ENCODE measurements around the gene ESAM.
A peak's percentile ranks its signal among the peaks of the same experiment; 100 is the strongest.

Gene ESAM

DNA sequence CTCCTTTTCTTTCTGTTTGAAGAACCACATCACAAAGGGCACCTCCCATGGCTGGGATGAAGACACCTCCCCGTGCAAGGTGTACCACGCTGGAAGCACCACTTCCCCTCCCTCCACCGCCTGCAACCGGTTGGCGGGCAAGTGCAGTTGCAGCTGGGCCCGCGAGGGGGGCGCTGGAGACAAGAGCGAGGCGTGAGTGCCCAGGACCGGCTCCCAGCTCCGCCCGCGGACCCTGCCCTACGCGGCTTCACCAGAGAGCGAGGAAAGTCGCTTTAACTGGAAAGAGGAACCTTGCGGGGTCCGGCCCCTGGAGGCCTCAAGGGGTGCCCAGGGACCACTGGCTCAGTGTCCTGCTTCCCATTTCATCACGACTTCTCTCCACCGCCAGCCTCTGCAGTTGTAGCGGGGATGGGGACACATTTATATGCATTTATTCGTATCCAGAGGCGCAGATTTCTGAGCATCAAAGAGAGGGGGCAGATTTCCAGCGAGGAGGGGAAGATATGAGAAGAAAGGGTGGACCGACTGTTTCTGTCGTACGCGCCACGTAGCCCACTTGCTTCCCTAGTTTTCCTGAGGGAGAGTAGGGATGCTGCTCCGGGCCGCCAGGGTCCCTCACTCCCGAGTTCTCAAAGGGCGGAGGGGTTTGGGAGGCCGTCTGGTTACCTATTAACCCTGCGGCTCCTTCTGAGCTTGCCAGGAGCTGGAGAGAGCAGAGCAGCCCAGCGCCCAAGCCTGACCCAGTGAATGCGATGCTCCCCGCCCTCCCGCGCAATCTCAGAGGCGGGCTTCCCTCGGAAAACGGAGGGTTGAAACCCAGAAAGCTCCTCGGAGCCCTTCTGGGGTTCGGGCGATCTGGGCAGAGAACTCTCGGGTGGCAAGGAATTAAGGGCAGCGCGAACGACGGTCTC lies 3.5 kb downstream of the ESAM start:
- Histone ChIP-seq H3K4me3 (ENCODE audit: low read length) (peak overlapping the region; percentile 44), H3K36me3 (ENCODE audit: insufficient read depth, low read length) (no peaks in the 10 kb centered on the region), H3K27ac (ENCODE audit: low read depth, low read length) (no peak overlapping the region), H3K9ac (ENCODE audit: low read depth, low read length) (no peak overlapping the region), H3K27me3 (ENCODE audit: insufficient read depth, low read length) (peaks cover 93% of the 10 kb centered on the region), H3K9me3 (ENCODE audit: insufficient read depth, low read depth, low read length) (no peaks in the 10 kb centered on the region; the same call in 1 of the 2 replicates), H3K4me1 (ENCODE audit: insufficient read depth, low read length) (peaks cover 19% of the 10 kb centered on the region)
- 5% methylated on average over 53 of the region's 53 CpGs for WGBS

DNA sequence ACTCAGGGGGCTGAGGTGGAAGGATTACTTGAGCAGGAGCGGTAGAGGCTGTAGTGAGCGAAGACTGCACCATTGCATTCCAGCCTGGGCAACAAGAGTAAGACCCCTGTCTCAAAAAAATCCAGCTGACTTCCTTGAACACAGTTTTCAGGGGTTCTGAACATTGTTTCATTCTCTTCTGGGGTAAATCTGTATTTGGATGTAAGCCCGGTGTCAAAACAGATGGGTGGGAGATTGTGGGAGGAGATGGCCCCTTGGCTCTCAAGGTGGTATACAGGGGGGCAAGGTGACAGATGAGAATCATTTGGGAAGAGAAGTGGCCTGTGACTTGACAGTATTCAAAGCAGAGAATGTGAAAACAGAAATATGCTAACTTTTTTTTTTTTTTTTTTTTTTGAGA lies 4.8 kb downstream of the ESAM start:
- peaks cover 97% of the 10 kb centered on the region for H3K27me3 ChIP-seq (ENCODE audit: insufficient read depth, low read length)
- 94% methylated on average over 3 of the region's 3 CpGs for WGBS

DNA sequence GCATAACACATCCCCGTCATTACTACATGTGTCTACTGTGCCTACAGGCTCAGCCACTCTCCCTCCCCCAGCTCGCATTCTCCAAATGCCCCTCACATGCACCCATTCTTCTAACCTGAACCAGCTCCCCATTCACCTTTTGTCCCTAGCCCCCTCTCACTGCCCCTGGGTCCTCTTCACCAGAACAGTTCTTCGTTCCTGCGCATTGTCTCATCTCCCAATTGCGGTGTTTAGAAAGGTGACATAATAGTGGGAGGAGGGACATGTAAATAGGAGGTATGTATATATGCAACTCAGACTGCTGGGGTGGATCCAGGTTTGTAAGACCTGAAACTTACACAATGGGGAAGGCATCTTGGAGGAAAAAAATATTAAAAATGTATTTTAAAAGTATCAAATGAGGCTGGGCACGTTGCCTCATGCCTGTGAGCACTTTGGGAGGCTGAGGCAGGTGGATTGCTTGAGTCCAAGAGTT lies 5.3 kb downstream of the ESAM start:
- WGBS: 87% methylated on average over 6 of the region's 6 CpGs
- H3K4me1 ChIP-seq (ENCODE audit: insufficient read depth, low read length): peaks cover 24% of the 10 kb centered on the region
- H3K9me3 ChIP-seq (ENCODE audit: insufficient read depth, low read depth, low read length): no peaks in the 10 kb centered on the region; the same call in 1 of the 2 replicates
- no peaks in the 10 kb centered on the region for H3K36me3 ChIP-seq (ENCODE audit: insufficient read depth, low read length)
- no peak overlapping the region for H3K4me3 ChIP-seq (ENCODE audit: low read length)
- H3K27ac ChIP-seq (ENCODE audit: low read depth, low read length): no peak overlapping the region
- H3K9ac ChIP-seq (ENCODE audit: low read depth, low read length): no peak overlapping the region
- peaks cover 97% of the 10 kb centered on the region for H3K27me3 ChIP-seq (ENCODE audit: insufficient read depth, low read length)

More for the DNA sequence above, 4.8 kb downstream of the ESAM start:
- H3K4me3 ChIP-seq (ENCODE audit: low read length): no peak overlapping the region
- H3K4me1 ChIP-seq (ENCODE audit: insufficient read depth, low read length): peaks cover 22% of the 10 kb centered on the region
- no peak overlapping the region for H3K9ac ChIP-seq (ENCODE audit: low read depth, low read length)
- no peak overlapping the region for H3K27ac ChIP-seq (ENCODE audit: low read depth, low read length)
- H3K9me3 ChIP-seq (ENCODE audit: insufficient read depth, low read depth, low read length): no peaks in the 10 kb centered on the region; the same call in 1 of the 2 replicates
- H3K36me3 ChIP-seq (ENCODE audit: insufficient read depth, low read length): no peaks in the 10 kb centered on the region

DNA sequence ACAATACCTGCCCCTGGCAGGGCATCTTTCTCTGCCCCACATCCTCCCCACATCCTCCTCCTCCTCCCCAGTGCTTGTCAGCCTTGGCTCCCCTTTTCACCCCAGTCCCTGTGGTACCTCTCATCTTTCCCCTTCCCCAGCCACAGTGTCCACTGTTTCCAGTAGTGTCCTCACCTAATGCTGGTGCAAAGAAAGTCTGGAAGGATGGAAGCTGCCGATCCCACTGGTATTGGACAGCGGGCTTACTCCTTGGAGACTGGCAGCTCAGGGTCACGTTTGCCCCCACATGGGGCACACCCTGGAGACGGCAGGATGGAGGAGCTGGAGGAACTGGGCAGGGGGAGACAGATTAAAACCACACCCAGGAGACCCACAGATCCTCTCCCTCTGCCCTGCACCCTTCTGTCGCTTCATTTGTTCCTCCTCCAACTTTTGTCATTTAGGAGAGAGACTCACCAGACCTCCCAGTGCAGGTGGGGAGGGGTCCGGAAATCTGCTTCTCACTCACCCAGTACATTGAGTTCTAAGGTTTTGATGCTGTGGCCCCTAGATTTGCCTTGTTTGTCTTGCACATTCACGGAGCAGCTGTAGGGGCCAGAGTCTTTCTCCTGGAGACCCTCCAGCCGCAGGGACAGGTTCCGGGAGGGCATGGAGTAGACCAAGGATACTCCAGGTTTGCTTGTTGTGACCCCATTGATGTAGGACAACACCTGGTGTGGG lies 5.9 kb downstream of the ESAM start:
- whole genome bisulfite sequencing: 85% methylated on average over 9 of the region's 9 CpGs
- Histone ChIP-seq H3K4me3 (ENCODE audit: low read length) (no peak overlapping the region), H3K9ac (ENCODE audit: low read depth, low read length) (no peak overlapping the region), H3K27ac (ENCODE audit: low read depth, low read length) (no peak overlapping the region), H3K27me3 (ENCODE audit: insufficient read depth, low read length) (peaks cover 97% of the 10 kb centered on the region), H3K9me3 (ENCODE audit: insufficient read depth, low read depth, low read length) (no peaks in the 10 kb centered on the region; the same call in 1 of the 2 replicates), H3K4me1 (ENCODE audit: insufficient read depth, low read length) (peaks cover 20% of the 10 kb centered on the region), H3K36me3 (ENCODE audit: insufficient read depth, low read length) (no peaks in the 10 kb centered on the region)

DNA sequence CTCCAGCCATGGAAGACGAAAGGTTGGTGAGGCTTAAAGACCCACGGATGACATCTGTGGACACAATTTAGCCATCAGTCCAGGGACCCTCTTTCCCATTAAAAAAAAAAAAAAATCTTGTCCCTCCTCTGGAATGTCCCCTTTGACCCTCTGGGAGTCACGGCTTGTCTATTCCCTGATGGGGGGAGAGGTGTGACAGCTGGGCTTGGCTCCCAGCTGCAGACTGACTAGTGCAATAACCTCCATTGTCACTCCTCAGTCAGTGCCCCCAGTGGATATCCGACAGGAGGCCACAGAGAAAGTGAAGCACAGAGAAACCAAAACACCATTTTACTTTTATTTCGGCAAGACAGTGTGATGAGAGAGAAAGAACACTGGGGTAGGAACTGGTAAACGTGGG lies 7.4 kb downstream of the ESAM start:
- Histone ChIP-seq H3K9ac (ENCODE audit: low read depth, low read length) (no peak overlapping the region), H3K9me3 (ENCODE audit: insufficient read depth, low read depth, low read length) (no peaks in the 10 kb centered on the region; the same call in 1 of the 2 replicates), H3K27me3 (ENCODE audit: insufficient read depth, low read length) (peaks cover 97% of the 10 kb centered on the region), H3K27ac (ENCODE audit: low read depth, low read length) (no peak overlapping the region), H3K4me3 (ENCODE audit: low read length) (no peak overlapping the region), H3K36me3 (ENCODE audit: insufficient read depth, low read length) (no peaks in the 10 kb centered on the region), H3K4me1 (ENCODE audit: insufficient read depth, low read length) (peaks cover 8% of the 10 kb centered on the region)
- 75% methylated on average over 6 of the region's 6 CpGs for WGBS

DNA sequence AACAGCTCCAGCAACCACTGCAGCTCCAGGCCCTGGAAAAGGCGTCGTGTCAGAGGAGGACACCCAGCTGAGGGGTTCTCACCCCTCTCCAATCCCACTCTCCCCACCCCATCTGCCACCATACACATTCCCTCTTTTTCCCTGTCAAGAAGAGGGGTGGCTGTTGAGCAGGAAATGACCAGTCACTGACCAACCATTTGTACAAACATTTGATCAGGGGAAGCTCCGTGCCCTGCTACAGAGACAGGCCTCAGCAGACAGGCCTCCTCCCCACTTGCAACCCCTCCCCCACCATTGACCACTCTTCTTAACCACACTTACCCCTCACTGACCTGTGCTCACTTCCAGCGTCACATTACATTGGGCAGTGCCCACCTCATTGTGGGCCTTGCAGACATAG lies 7.8 kb downstream of the ESAM start:
- no peak overlapping the region for H3K4me3 ChIP-seq (ENCODE audit: low read length)
- H3K27ac ChIP-seq (ENCODE audit: low read depth, low read length): no peak overlapping the region
- H3K36me3 ChIP-seq (ENCODE audit: insufficient read depth, low read length): no peaks in the 10 kb centered on the region
- H3K9ac ChIP-seq (ENCODE audit: low read depth, low read length): no peak overlapping the region
- H3K27me3 ChIP-seq (ENCODE audit: insufficient read depth, low read length): peaks cover 97% of the 10 kb centered on the region
- peaks cover 5% of the 10 kb centered on the region for H3K4me1 ChIP-seq (ENCODE audit: insufficient read depth, low read length)
- 88% methylated on average over 4 of the region's 4 CpGs for WGBS
- H3K9me3 ChIP-seq (ENCODE audit: insufficient read depth, low read depth, low read length): no peaks in the 10 kb centered on the region; the same call in 1 of the 2 replicates

DNA sequence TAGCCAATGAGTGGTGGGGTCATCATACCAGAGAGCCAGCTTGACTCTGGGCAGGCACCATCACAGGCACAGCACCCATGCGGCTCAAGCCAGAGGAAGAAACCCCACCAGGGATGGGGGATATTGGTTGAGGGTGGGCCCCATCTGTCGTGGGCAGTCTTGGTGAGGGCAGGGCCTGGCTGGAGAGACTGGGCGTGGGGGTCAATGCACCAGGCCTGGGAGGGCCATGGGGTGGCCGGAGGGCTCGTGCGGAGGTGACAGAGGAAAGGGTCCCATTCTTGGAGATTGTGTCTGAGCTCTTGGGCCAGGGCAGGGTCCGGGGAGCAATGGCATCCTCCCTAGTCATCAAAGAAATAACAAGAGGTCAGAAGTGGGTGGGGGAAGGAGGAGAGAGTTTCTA lies 8.5 kb downstream of the ESAM start:
- H3K4me1 ChIP-seq (ENCODE audit: insufficient read depth, low read length): peaks cover 5% of the 10 kb centered on the region
- no peak overlapping the region for H3K9ac ChIP-seq (ENCODE audit: low read depth, low read length)
- 88% methylated on average over 7 of the region's 7 CpGs for WGBS
- H3K9me3 ChIP-seq (ENCODE audit: insufficient read depth, low read depth, low read length): no peaks in the 10 kb centered on the region
- H3K4me3 ChIP-seq (ENCODE audit: low read length): no peak overlapping the region
- peaks cover 97% of the 10 kb centered on the region for H3K27me3 ChIP-seq (ENCODE audit: insufficient read depth, low read length)
- no peaks in the 10 kb centered on the region for H3K36me3 ChIP-seq (ENCODE audit: insufficient read depth, low read length)
- H3K27ac ChIP-seq (ENCODE audit: low read depth, low read length): no peak overlapping the region

DNA sequence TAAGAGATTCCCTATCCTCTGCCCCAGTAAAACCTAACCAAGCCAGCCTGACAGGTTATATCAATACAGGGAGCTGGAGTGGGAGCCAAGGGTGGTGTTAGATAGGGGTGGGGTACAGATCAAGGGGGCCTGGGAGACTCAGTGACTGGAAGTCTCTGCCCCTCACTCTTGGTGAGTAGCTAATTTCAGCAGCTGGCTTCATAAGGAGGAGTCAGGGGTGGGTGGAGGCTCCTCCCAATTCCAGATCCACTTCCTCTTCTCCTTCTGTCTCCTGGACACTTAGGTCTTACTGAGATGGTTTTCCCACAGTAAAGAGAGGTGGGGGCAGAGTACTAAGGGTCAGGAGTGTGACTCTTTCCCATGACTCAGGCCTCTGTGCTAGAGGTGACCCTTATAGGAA lies 8.9 kb downstream of the ESAM start:
- H3K36me3 ChIP-seq (ENCODE audit: insufficient read depth, low read length): no peaks in the 10 kb centered on the region
- peaks cover 5% of the 10 kb centered on the region for H3K4me1 ChIP-seq (ENCODE audit: insufficient read depth, low read length)
- no peaks in the 10 kb centered on the region for H3K9me3 ChIP-seq (ENCODE audit: insufficient read depth, low read depth, low read length)
- H3K4me3 ChIP-seq (ENCODE audit: low read length): no peak overlapping the region
- H3K9ac ChIP-seq (ENCODE audit: low read depth, low read length): no peak overlapping the region
- peaks cover 97% of the 10 kb centered on the region for H3K27me3 ChIP-seq (ENCODE audit: insufficient read depth, low read length)
- H3K27ac ChIP-seq (ENCODE audit: low read depth, low read length): no peak overlapping the region

DNA sequence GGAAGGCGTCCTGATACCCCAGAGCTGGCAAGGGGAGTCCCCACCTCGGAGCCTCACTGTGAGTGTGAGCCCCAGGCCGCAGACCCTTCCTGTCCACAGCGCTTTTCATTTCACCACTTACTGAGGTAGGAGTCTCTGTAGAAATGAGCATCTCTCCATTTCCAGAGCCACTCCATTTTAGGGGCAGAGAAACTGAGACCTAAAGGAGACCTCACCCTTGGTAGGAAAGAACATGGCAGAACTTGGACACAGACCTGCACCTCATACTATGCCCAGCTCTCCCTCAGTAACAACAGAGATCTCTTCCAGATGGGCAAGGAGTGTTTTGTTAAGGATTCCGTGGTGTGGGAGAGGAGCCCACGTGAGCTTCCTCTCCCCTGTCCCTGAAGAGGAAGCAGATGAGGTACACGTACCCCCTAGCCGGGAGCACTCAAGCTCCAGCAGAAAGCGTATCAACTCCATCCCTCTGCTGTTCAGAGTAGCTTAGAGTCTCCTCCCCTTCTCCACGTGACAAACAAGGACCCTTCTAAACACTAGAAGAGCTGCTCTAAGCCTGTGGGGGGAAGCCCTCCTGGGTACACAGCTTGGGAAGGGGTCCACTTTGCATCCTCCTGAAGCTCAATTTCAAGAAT lies 9.5 kb downstream of the ESAM start:
- Histone ChIP-seq H3K27me3 (ENCODE audit: insufficient read depth, low read length) (peaks cover 97% of the 10 kb centered on the region), H3K4me3 (ENCODE audit: low read length) (peak overlapping the region; percentile 43), H3K36me3 (ENCODE audit: insufficient read depth, low read length) (no peaks in the 10 kb centered on the region), H3K9me3 (ENCODE audit: insufficient read depth, low read depth, low read length) (no peaks in the 10 kb centered on the region), H3K9ac (ENCODE audit: low read depth, low read length) (no peak overlapping the region), H3K4me1 (ENCODE audit: insufficient read depth, low read length) (peaks cover 9% of the 10 kb centered on the region), H3K27ac (ENCODE audit: low read depth, low read length) (no peak overlapping the region)
- 76% methylated on average over 10 of the region's 10 CpGs for WGBS

DNA sequence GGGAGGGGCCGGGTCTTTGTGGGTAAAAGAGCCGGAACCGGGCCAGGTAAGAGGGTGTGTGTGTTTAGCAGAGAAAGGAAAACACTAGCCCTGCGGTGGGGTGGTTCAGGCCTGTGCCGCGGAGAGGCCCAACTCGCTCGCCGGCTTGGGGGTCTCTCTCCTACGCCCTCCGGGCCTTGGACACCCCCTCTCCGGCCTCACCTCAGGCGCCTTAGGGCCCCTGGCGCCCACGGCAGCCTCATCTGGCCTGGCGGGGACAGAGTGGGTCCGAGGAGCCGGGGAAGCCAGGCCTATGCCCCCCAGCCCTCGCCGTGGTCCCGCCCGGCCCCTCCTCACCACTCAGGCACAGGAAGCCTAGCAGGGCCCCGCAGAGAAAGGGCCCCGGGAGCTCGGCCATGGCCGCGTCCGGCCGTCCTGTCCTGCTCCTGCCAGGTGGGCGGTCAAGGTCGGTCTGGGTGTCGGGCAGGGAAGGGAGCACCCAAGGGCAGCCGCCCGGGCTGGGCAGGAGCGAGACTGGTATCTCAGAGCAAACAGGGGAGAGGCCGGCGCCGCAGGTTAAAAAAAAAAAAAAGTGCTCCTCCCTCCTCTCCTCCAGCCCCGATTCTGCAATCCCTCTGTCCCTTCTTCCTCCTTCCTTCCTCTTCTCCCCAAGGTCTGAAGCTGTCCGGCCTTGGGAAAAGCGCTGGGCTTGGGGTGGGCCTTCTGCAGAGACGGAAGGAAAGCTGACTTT lies 10.2 kb downstream of the ESAM start, which contains the start of gene VSIG2:
VSIG2 (minus strand) TSS at position 515 of the 730 bp plus-strand sequence; CDS start at position 397, 118 bp downstream.
- peak within 1 kb of the TSS; percentile 32; the same call in 1 of the 2 replicates for H3K9ac ChIP-seq (ENCODE audit: low read depth, low read length)
- H3K4me3 ChIP-seq (ENCODE audit: low read length): peak within 1 kb of the TSS; percentile 43
- no peaks in the 10 kb centered on the region for H3K9me3 ChIP-seq (ENCODE audit: insufficient read depth, low read depth, low read length)
- 83% methylated on average over 42 of the region's 42 CpGs for WGBS
- H3K27ac ChIP-seq (ENCODE audit: low read depth, low read length): no peak within 1 kb of the TSS
- peaks cover 97% of the 10 kb centered on the region for H3K27me3 ChIP-seq (ENCODE audit: insufficient read depth, low read length)
- H3K36me3 ChIP-seq (ENCODE audit: insufficient read depth, low read length): no peaks in the 10 kb centered on the region
- H3K4me1 ChIP-seq (ENCODE audit: insufficient read depth, low read length): peaks cover 14% of the 10 kb centered on the region

Data from HUES64 (cell line).